Uterus (tissue), 2 donors: ENCODE data around the gene PEPD.

ENCODE experiments used
- POLR2A ChIP-seq, 2 donors: fragments of 450-650 bp; IDR thresholded peaks; one replicate each; pipeline ENCODE4 v1.6.1; 2016; ENCODE audit warnings: antibody characterized with exemption in 2 of 2, mild to moderate bottlenecking in 1 of 2, moderate library complexity in 1 of 2
- TF ChIP-seq, protein P1 (sequence below), 4 experiments: fragments of 200-600 bp in 2 of 4; fragments of 450-650 bp in 2 of 4; sonication (generic) in 2 of 4; IDR thresholded peaks; one replicate each; pipeline ENCODE4 v1.5.1; 2016 to 2019; ENCODE audit warnings: antibody characterized with exemption in 4 of 4, mild to moderate bottlenecking in 2 of 4, moderate library complexity in 1 of 4

DNA sequence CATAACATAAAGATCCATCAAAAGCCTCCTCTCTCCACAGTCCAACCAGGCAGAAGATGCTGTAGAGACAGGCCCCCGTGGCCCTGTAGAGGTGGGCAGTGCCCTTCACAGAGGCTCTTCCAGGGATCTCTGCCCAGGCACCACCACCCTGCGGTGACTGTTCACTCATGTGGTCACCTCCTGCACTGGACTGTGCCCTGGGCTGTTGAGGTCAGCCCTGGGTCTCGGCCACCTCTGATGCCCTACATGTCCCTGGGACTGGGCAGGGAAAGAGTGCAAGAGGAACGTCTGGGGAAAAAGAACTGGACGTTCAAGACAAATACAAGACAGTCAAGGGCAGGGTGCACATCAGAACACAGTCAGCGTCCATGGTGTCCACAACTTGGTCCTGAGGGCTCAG, 22.3 kb downstream of the PEPD start:
- no peak for TF ChIP-seq POLR2A (IDR thresholded peaks at IDR 0.05)
- TF ChIP-seq, protein P1, sequence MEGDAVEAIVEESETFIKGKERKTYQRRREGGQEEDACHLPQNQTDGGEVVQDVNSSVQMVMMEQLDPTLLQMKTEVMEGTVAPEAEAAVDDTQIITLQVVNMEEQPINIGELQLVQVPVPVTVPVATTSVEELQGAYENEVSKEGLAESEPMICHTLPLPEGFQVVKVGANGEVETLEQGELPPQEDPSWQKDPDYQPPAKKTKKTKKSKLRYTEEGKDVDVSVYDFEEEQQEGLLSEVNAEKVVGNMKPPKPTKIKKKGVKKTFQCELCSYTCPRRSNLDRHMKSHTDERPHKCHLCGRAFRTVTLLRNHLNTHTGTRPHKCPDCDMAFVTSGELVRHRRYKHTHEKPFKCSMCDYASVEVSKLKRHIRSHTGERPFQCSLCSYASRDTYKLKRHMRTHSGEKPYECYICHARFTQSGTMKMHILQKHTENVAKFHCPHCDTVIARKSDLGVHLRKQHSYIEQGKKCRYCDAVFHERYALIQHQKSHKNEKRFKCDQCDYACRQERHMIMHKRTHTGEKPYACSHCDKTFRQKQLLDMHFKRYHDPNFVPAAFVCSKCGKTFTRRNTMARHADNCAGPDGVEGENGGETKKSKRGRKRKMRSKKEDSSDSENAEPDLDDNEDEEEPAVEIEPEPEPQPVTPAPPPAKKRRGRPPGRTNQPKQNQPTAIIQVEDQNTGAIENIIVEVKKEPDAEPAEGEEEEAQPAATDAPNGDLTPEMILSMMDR (IDR thresholded peaks at IDR 0.05): no peak
